ENCODE results near the gene SEC61A2.

DNA sequence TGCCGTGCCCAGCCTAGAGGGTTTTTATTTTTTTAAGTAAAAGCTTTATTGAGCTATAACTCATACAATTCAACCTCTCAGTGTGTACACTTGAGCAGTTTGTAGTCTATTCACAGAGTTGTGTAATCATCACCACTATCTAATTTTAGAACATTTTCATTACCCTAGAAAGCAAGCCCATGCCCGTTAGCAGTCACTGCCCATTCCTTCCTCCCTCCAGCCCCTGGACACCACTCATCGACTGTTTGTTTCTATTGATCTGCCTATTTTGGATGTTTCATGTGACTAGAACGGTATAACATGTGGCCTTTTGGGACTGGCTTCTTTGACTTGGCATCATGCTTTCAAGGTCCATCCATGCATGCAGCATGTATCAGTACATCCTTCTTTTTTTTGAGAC lies 25.7 kb upstream of the SEC61A2 start:
- TF ChIP-seq, protein P1, sequence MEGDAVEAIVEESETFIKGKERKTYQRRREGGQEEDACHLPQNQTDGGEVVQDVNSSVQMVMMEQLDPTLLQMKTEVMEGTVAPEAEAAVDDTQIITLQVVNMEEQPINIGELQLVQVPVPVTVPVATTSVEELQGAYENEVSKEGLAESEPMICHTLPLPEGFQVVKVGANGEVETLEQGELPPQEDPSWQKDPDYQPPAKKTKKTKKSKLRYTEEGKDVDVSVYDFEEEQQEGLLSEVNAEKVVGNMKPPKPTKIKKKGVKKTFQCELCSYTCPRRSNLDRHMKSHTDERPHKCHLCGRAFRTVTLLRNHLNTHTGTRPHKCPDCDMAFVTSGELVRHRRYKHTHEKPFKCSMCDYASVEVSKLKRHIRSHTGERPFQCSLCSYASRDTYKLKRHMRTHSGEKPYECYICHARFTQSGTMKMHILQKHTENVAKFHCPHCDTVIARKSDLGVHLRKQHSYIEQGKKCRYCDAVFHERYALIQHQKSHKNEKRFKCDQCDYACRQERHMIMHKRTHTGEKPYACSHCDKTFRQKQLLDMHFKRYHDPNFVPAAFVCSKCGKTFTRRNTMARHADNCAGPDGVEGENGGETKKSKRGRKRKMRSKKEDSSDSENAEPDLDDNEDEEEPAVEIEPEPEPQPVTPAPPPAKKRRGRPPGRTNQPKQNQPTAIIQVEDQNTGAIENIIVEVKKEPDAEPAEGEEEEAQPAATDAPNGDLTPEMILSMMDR (conservative IDR thresholded peaks at IDR 0.05; ENCODE audit: low read depth in 2 of 2): no peak
- TF ChIP-seq, protein P2, sequence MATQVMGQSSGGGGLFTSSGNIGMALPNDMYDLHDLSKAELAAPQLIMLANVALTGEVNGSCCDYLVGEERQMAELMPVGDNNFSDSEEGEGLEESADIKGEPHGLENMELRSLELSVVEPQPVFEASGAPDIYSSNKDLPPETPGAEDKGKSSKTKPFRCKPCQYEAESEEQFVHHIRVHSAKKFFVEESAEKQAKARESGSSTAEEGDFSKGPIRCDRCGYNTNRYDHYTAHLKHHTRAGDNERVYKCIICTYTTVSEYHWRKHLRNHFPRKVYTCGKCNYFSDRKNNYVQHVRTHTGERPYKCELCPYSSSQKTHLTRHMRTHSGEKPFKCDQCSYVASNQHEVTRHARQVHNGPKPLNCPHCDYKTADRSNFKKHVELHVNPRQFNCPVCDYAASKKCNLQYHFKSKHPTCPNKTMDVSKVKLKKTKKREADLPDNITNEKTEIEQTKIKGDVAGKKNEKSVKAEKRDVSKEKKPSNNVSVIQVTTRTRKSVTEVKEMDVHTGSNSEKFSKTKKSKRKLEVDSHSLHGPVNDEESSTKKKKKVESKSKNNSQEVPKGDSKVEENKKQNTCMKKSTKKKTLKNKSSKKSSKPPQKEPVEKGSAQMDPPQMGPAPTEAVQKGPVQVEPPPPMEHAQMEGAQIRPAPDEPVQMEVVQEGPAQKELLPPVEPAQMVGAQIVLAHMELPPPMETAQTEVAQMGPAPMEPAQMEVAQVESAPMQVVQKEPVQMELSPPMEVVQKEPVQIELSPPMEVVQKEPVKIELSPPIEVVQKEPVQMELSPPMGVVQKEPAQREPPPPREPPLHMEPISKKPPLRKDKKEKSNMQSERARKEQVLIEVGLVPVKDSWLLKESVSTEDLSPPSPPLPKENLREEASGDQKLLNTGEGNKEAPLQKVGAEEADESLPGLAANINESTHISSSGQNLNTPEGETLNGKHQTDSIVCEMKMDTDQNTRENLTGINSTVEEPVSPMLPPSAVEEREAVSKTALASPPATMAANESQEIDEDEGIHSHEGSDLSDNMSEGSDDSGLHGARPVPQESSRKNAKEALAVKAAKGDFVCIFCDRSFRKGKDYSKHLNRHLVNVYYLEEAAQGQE (IDR thresholded peaks at IDR 0.05; ENCODE audit: unreplicated experiment): no peak
- no peak for TF ChIP-seq EZH2phosphoT487 (IDR thresholded peaks at IDR 0.05; ENCODE audit: unreplicated experiment)
- TF ChIP-seq POLR2AphosphoS5 (IDR thresholded peaks at IDR 0.05; ENCODE audit: low read depth): no peak
- TF ChIP-seq EZH2 (IDR thresholded peaks at IDR 0.05; ENCODE audit: low read depth, unreplicated experiment): no peak
- TF ChIP-seq CREB1 (CRISPR knock-in tag; IDR thresholded peaks at IDR 0.05; ENCODE audit: low read depth): no peak
- TF ChIP-seq ZNF331 (CRISPR knock-in tag; IDR thresholded peaks at IDR 0.05; ENCODE audit: low read depth): no peak

All from GM23338 (cell line).